ENCODE results near the gene BLACAT1.

Gene BLACAT1

DNA sequence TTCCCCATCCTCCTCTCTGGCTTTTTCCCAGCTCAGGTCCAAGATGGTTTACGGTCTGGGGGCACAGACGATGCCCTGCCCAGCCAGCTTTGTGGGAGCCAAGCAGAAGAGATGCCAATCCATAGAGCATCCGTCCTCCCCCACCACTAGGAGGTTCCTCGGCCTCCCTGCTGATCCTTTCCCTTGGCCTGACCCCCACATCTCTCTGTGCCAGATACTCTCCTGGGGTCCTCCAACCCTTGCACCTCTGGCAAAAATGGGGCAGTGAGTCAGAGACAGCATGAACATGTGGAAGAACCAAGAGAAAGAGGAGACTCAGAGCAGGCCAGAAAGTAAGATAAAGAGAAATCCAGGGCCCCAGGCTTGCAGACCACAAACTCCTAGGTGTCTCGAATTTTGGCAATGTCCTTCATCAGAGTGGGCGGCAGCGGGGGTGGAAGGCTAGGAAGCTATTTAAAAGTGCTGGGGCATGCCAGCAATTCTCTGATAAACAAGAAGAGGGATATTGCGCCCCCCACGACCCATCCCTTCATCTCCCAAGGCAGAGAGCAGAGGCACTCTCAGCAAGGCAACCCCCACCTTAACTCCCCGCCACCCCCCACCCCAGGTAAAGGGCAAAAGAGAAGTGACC lies 11.4 kb downstream of the BLACAT1 start:
- Histone ChIP-seq H3K4me1 (ENCODE audit: control insufficient read depth in 1 of 2, insufficient read depth in 1 of 2, low read depth in 1 of 2, low read length in 1 of 2) (peaks cover 9% of the 10 kb centered on the region in 2 experiments), H3K4me3 (ENCODE audit: low read depth in 1 of 2, low read length in 1 of 2) (no peak overlapping the region), H3K27ac (no peak overlapping the region), H3K9me3 (no peaks in the 10 kb centered on the region), H3K27me3 (peaks cover 99% of the 10 kb centered on the region), H3K36me3 (no peaks in the 10 kb centered on the region)
- TF ChIP-seq CTCF (IDR thresholded peaks at IDR 0.05) = no peak

DNA sequence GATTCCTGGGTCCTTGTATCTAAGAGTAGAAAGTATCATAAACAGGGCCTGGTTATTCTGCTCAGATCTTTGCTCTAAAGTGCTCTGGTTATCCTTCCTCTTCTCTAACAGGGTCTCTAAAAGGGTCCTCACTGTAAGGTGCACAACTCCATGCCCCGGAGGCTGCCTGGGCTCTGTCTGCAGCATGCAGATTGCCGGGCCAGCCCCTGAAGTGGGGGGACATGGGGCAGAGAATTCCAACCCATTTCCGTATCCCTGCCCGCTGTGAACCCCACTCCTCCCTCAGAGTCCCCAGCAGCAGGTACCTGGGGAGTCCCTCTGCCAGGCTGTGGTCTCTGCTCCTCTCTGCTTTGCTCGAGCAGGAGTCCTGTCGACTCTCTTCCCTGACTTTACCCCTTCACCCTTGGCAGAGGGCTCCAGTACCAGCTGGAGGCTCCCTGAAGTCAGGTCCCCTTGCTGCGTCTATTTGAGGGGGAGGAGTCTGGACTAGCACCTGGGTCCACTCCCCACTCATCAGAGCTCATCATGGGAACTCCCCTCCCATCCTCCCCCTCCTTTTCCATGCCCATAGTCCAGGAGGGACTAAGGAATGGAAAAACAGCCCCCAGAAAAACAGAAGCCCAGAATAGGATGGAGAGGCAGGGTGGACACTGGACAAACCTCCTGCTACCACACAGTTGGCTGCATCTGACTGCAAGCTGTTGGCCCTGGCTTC lies 12.1 kb downstream of the BLACAT1 start:
- no peaks in the 10 kb centered on the region for H3K9me3 ChIP-seq
- no peak for TF ChIP-seq CTCF (IDR thresholded peaks at IDR 0.05)
- H3K27me3 ChIP-seq = peaks cover 99% of the 10 kb centered on the region
- H3K4me3 ChIP-seq (ENCODE audit: low read depth in 1 of 2, low read length in 1 of 2) = no peak overlapping the region
- no peaks in the 10 kb centered on the region for H3K36me3 ChIP-seq
- peaks cover 9% of the 10 kb centered on the region in 2 experiments for H3K4me1 ChIP-seq (ENCODE audit: control insufficient read depth in 1 of 2, insufficient read depth in 1 of 2, low read depth in 1 of 2, low read length in 1 of 2)
- no peak overlapping the region for H3K27ac ChIP-seq

DNA sequence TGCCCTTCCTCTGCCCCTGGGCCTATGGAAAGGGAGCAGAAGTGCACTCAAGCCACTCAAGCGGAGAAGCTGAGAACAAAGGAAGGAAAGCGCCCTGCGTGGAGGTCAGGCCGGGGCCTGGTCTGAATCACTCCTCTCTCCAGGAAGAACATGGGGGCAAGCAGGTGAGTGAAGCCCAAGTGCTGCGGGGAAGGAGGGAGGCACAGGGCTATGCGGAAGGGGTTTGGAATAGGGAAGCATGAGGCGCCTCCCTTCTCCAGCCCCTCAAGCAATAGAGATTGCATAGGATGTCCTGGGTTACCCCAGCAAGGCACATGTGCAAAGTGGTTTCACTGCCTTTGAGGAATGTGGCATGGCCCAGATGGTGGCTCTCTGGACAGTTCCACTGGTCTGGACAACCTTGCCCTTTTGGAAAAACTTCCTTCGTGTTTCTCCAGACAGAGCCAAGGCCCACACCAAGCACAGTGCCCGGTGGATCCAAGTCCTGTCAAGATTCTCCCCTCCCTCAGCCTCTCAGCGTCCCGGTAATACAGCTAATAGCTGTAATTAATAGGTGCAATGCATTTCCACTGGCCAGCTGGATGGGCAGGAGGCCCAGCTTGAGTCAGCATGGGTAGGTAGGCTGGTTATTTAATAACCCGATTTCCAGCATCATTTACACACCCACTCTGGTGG lies 13.7 kb downstream of the BLACAT1 start:
- no peak for TF ChIP-seq CTCF (IDR thresholded peaks at IDR 0.05)
- Histone ChIP-seq H3K4me1 (ENCODE audit: control insufficient read depth in 1 of 2, insufficient read depth in 1 of 2, low read depth in 1 of 2, low read length in 1 of 2) (peaks cover 9% of the 10 kb centered on the region in 2 experiments), H3K9me3 (no peaks in the 10 kb centered on the region), H3K36me3 (no peaks in the 10 kb centered on the region), H3K27ac (no peak overlapping the region), H3K4me3 (ENCODE audit: low read depth in 1 of 2, low read length in 1 of 2) (no peak overlapping the region), H3K27me3 (peaks cover 100% of the 10 kb centered on the region)

DNA sequence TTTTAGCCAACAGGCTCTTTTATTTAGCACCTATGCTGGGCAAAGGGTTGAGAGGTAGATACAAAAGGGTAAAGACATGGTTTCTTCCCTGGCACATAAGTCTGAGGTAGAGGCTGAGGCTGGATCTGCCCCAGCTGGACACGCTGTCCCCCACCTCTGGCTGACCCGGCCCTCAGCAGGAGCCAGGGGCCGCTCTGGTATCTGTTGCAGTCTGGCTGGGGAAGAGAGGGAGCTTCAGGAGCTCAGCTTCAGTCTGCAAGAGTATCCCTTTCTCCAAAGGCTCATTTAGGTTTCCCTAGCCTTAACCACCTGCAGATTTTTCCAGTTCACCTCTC lies 14.2 kb downstream of the BLACAT1 start:
- H3K9me3 ChIP-seq = no peaks in the 10 kb centered on the region
- peaks cover 9% of the 10 kb centered on the region in 2 experiments for H3K4me1 ChIP-seq (ENCODE audit: control insufficient read depth in 1 of 2, insufficient read depth in 1 of 2, low read depth in 1 of 2, low read length in 1 of 2)
- no peak overlapping the region for H3K27ac ChIP-seq
- H3K4me3 ChIP-seq (ENCODE audit: low read depth in 1 of 2, low read length in 1 of 2) = no peak overlapping the region
- no peak for TF ChIP-seq CTCF (IDR thresholded peaks at IDR 0.05)
- peaks cover 100% of the 10 kb centered on the region for H3K27me3 ChIP-seq
- H3K36me3 ChIP-seq = no peaks in the 10 kb centered on the region

DNA sequence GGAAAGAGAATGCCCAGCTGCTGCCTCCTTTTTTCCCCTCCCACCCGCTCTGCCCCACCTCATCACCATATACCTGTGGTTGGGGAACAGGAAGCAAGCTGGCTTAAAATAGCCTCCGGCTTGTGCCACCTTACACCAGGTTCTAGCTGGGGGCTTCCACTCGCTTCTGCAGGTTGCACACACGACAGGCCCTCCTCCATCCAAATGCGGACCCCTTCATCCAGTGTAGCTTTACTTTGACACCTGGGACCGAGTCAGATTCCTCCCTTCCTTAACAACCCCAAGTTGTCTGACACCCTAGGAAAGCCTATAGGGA lies 14.6 kb downstream of the BLACAT1 start:
- H3K4me1 ChIP-seq (ENCODE audit: control insufficient read depth in 1 of 2, insufficient read depth in 1 of 2, low read depth in 1 of 2, low read length in 1 of 2) = peaks cover 9% of the 10 kb centered on the region in 2 experiments
- H3K27me3 ChIP-seq = peaks cover 100% of the 10 kb centered on the region
- no peaks in the 10 kb centered on the region for H3K36me3 ChIP-seq
- no peak overlapping the region for H3K27ac ChIP-seq
- no peak overlapping the region for H3K4me3 ChIP-seq (ENCODE audit: low read depth in 1 of 2, low read length in 1 of 2)
- TF ChIP-seq CTCF (IDR thresholded peaks at IDR 0.05) = no peak
- no peaks in the 10 kb centered on the region for H3K9me3 ChIP-seq

Data from neutrophil (primary cell).